ENCODE data around the gene ENPEP.
"Not testable (repeated sequence)": the region's sequence is repeated elsewhere in the genome, so short reads cannot be mapped to it uniquely, and the experiment has no call there.

The ENPEP gene

GRCh38 chr4:110486256-110486655 is 10.3 kb downstream of the ENPEP start:
- no peak for DNase-seq

GRCh38 chr4:110486850-110487249 is 10.9 kb downstream of the ENPEP start:
- not testable (repeated sequence) for DNase-seq

- no peak for DNase-seq
Measured at GRCh38 chr4:110487873-110488272, 11.9 kb downstream of the ENPEP start.

GRCh38 chr4:110489901-110490508 is 14.1 kb downstream of the ENPEP start:
- peak in 1 of 2 experiments; percentile 3 for DNase-seq

GRCh38 chr4:110492522-110492921 is 16.6 kb downstream of the ENPEP start:
- DNase-seq: peak; percentile 91 to 92

- DNase-seq: no peak
Measured at GRCh38 chr4:110493520-110493919, 17.6 kb downstream of the ENPEP start.

- DNase-seq: no peak
Measured at GRCh38 chr4:110498420-110498819, 22.5 kb downstream of the ENPEP start.

- DNase-seq: no peak
Measured at GRCh38 chr4:110499126-110499525, 23.2 kb downstream of the ENPEP start.

GRCh38 chr4:110501826-110502225 is 25.9 kb downstream of the ENPEP start:
- DNase-seq: no peak

- DNase-seq: no peak
Measured at GRCh38 chr4:110503270-110504083, 27.5 kb downstream of the ENPEP start.

- DNase-seq: no peak
Measured at GRCh38 chr4:110504084-110504435, 28.1 kb downstream of the ENPEP start.

GRCh38 chr4:110505440-110505839 is 29.5 kb downstream of the ENPEP start:
- no peak for DNase-seq

GRCh38 chr4:110508827-110509710 is 33.1 kb downstream of the ENPEP start:
- DNase-seq: peak; percentile 37 to 39

- DNase-seq: no peak
Measured at GRCh38 chr4:110510277-110510676, 34.3 kb downstream of the ENPEP start.

- peak; percentile 56 to 62 for DNase-seq
Measured at GRCh38 chr4:110510955-110511544, 35.1 kb downstream of the ENPEP start.

- DNase-seq: no peak
Measured at GRCh38 chr4:110512901-110513300, 36.9 kb downstream of the ENPEP start.

GRCh38 chr4:110514889-110515479 is 39.0 kb downstream of the ENPEP start:
- peak; percentile 57 to 60 for DNase-seq

GRCh38 chr4:110515676-110516075 is 39.7 kb downstream of the ENPEP start:
- DNase-seq: no peak

- peak; percentile 65 to 77 for DNase-seq
Measured at GRCh38 chr4:110516106-110516922, 40.4 kb downstream of the ENPEP start.

- peak; percentile 3 to 19 for DNase-seq
Measured at GRCh38 chr4:110518889-110519490, 43.0 kb downstream of the ENPEP start.

- DNase-seq: no peak
Measured at GRCh38 chr4:110520886-110521285, 44.9 kb downstream of the ENPEP start.
